Activated CD8-positive, alpha-beta T cell treated with anti-CD3 and anti-CD28 coated beads, Interleukin-2, amount 10 ng/mL, durations not matched to agents 7 days and 5 days (primary cell): ENCODE results near the gene FGFRL1. TPM values are rescaled to one million over a fixed set of nuclear protein-coding genes. Genes with fewer than 3 reads are reported as not detected.

ENCODE experiments used
- ATAC-seq: fragments of 150-1000 bp; cut with Tn5 transposase; one replicate; pipeline ENCODE4 v1.10.0; 2021; ENCODE audit warnings: moderate library complexity
- CTCF ChIA-PET: fragments of 350-600 bp; sonication (Branson Sonifier 250); formaldehyde crosslinking; loops from one replicate; lab custom pipeline; 2021; ENCODE audit warnings: antibody characterized with exemption; lab: Charles Lee
- POLR2A ChIA-PET: fragments of 350-600 bp; sonication (Branson Sonifier 250); formaldehyde crosslinking; loops from one replicate; lab custom pipeline; 2021; ENCODE audit warnings: antibody characterized with exemption; lab: Charles Lee
- DNase-seq: peaks from one replicate; pipeline ENCODE4 v3.0.0-alpha.2; 2020
- H3K27ac Mint-ChIP-seq: one replicate; pipeline ENCODE4 v1.8.0; 2021; ENCODE audit warnings: mild to moderate bottlenecking, mixed read lengths
- H3K27me3 Mint-ChIP-seq: one replicate; pipeline ENCODE4 v1.8.0; 2021; ENCODE audit warnings: low read depth, mixed read lengths
- H3K36me3 Mint-ChIP-seq: one replicate; pipeline ENCODE4 v1.8.0; 2021; ENCODE audit warnings: low read depth, mixed read lengths
- H3K4me1 Mint-ChIP-seq: one replicate; pipeline ENCODE4 v1.8.0; 2021; ENCODE audit warnings: low read depth, mixed read lengths
- H3K4me3 Mint-ChIP-seq: one replicate; pipeline ENCODE4 v1.8.0; 2021; ENCODE audit warnings: mild to moderate bottlenecking, mixed read lengths
- H3K9me3 Mint-ChIP-seq: one replicate; pipeline ENCODE4 v1.8.0; 2022; ENCODE audit warnings: mixed read lengths; ENCODE audit not compliant: insufficient read depth
- total RNA-seq, 2 experiments: library from RNA; stranded (reverse); gene quantifications; one replicate each; pipeline ENCODE4 v1.2.3, GENCODE V29; 2021

Gene FGFRL1
- total RNA-seq, 2 experiments from 2014 or later, result 8.1 to 10.1 TPM

- Mint-ChIP-seq H3K27me3 (no peaks in the 10 kb centered on the region), H3K4me3 (no peak overlapping the region), H3K4me1 (no peaks in the 10 kb centered on the region), H3K36me3 (no peaks in the 10 kb centered on the region), H3K9me3 (no peaks in the 10 kb centered on the region), H3K27ac (no peak overlapping the region)
- CTCF ChIA-PET, result no interaction called here
- no peak for DNase-seq
- ATAC-seq, result no peak
- POLR2A ChIA-PET, result no interaction called here
Measured at GRCh38 chr4:1033840-1034551, 22.6 kb downstream of the FGFRL1 start.

- no peak for DNase-seq
- Mint-ChIP-seq H3K27me3 (no peaks in the 10 kb centered on the region), H3K27ac (no peak overlapping the region), H3K4me3 (no peak overlapping the region), H3K36me3 (no peaks in the 10 kb centered on the region), H3K9me3 (no peaks in the 10 kb centered on the region), H3K4me1 (no peaks in the 10 kb centered on the region)
- CTCF ChIA-PET, result no interaction called here
- POLR2A ChIA-PET, result no interaction called here
- no peak for ATAC-seq
Measured at GRCh38 chr4:1035510-1035909, 24.1 kb downstream of the FGFRL1 start.

GRCh38 chr4:1036095-1036494 is 24.7 kb downstream of the FGFRL1 start:
- ATAC-seq, result no peak
- no peaks in the 10 kb centered on the region for H3K4me1 Mint-ChIP-seq
- H3K27me3 Mint-ChIP-seq, result no peaks in the 10 kb centered on the region
- DNase-seq, result no peak
- no peaks in the 10 kb centered on the region for H3K9me3 Mint-ChIP-seq
- no peak overlapping the region for H3K4me3 Mint-ChIP-seq
- ChIA-PET CTCF (no interaction called here), POLR2A (no interaction called here)
- no peak overlapping the region for H3K27ac Mint-ChIP-seq
- H3K36me3 Mint-ChIP-seq, result no peaks in the 10 kb centered on the region

- ChIA-PET CTCF (no interaction called here), POLR2A (no interaction called here)
- H3K4me3 Mint-ChIP-seq, result no peak overlapping the region
Measured at GRCh38 chr4:1036976-1037810, 25.8 kb downstream of the FGFRL1 start.

GRCh38 chr4:1038948-1039492 is 27.6 kb downstream of the FGFRL1 start:
- Mint-ChIP-seq H3K9me3 (no peaks in the 10 kb centered on the region), H3K4me3 (no peak overlapping the region), H3K27me3 (peaks cover 4% of the 10 kb centered on the region), H3K36me3 (no peaks in the 10 kb centered on the region), H3K27ac (no peak overlapping the region), H3K4me1 (no peaks in the 10 kb centered on the region)
- no peak for ATAC-seq
- ChIA-PET CTCF (no interaction called here), POLR2A (no interaction called here)
- DNase-seq, result no peak

More at GRCh38 chr4:1036976-1037810, 25.8 kb downstream of the FGFRL1 start:
- DNase-seq (no peak), ATAC-seq (no peak)
- Mint-ChIP-seq H3K4me1 (no peaks in the 10 kb centered on the region), H3K27me3 (no peaks in the 10 kb centered on the region), H3K9me3 (no peaks in the 10 kb centered on the region), H3K36me3 (no peaks in the 10 kb centered on the region), H3K27ac (no peak overlapping the region)

GRCh38 chr4:1039493-1040343 is 28.3 kb downstream of the FGFRL1 start:
- Mint-ChIP-seq H3K4me3 (no peak overlapping the region), H3K27me3 (peaks cover 4% of the 10 kb centered on the region), H3K36me3 (no peaks in the 10 kb centered on the region), H3K27ac (no peak overlapping the region), H3K9me3 (no peaks in the 10 kb centered on the region), H3K4me1 (no peaks in the 10 kb centered on the region)
- ATAC-seq, result no peak
- POLR2A ChIA-PET, result no interaction called here
- no peak for DNase-seq
- CTCF ChIA-PET, result no interaction called here

GRCh38 chr4:1040344-1041146 is 29.1 kb downstream of the FGFRL1 start:
- Mint-ChIP-seq H3K27ac (no peak overlapping the region), H3K9me3 (no peaks in the 10 kb centered on the region), H3K4me3 (no peak overlapping the region), H3K36me3 (no peaks in the 10 kb centered on the region), H3K27me3 (peaks cover 4% of the 10 kb centered on the region), H3K4me1 (no peaks in the 10 kb centered on the region)
- DNase-seq (no peak), ATAC-seq (no peak)
- POLR2A ChIA-PET, result no interaction called here
- CTCF ChIA-PET, result no interaction called here

- no peaks in the 10 kb centered on the region for H3K4me1 Mint-ChIP-seq
- peaks cover 4% of the 10 kb centered on the region for H3K27me3 Mint-ChIP-seq
- H3K36me3 Mint-ChIP-seq, result no peaks in the 10 kb centered on the region
- CTCF ChIA-PET, result no interaction called here
- POLR2A ChIA-PET, result no interaction called here
- no peaks in the 10 kb centered on the region for H3K9me3 Mint-ChIP-seq
- no peak for DNase-seq
- H3K4me3 Mint-ChIP-seq, result no peak overlapping the region
- no peak overlapping the region for H3K27ac Mint-ChIP-seq
- ATAC-seq, result no peak
Measured at GRCh38 chr4:1041147-1041935, 29.9 kb downstream of the FGFRL1 start.

GRCh38 chr4:1041936-1042330 is 30.5 kb downstream of the FGFRL1 start:
- DNase-seq (no peak), ATAC-seq (no peak)
- ChIA-PET CTCF (no interaction called here), POLR2A (no interaction called here)
- Mint-ChIP-seq H3K4me3 (no peak overlapping the region), H3K4me1 (peaks cover 2% of the 10 kb centered on the region), H3K9me3 (no peaks in the 10 kb centered on the region), H3K27ac (no peak overlapping the region), H3K36me3 (no peaks in the 10 kb centered on the region), H3K27me3 (peaks cover 7% of the 10 kb centered on the region)

- H3K9me3 Mint-ChIP-seq, result no peaks in the 10 kb centered on the region
- H3K4me3 Mint-ChIP-seq, result no peak overlapping the region
- DNase-seq, result no peak
- ChIA-PET CTCF (no interaction called here), POLR2A (no interaction called here)
- no peaks in the 10 kb centered on the region for H3K36me3 Mint-ChIP-seq
- no peak for ATAC-seq
- peaks cover 2% of the 10 kb centered on the region for H3K4me1 Mint-ChIP-seq
- H3K27me3 Mint-ChIP-seq, result peaks cover 9% of the 10 kb centered on the region
- no peak overlapping the region for H3K27ac Mint-ChIP-seq
Measured at GRCh38 chr4:1042352-1043055, 31.1 kb downstream of the FGFRL1 start.
